BJ (cell line): ENCODE data around the gene PLS3. TPM values are rescaled to one million over a fixed set of nuclear protein-coding genes. Genes with fewer than 3 reads are reported as not detected.

Experiments used
- CTCF ChIA-PET: fragments of 350-600 bp; formaldehyde crosslinking; extraction: SDS; loops from one replicate; lab custom pipeline; 2021; ENCODE audit warnings: antibody characterized with exemption, inconsistent platforms; lab: Yijun Ruan, JAX
- POLR2A ChIA-PET: fragments of 300-600 bp; sonication (Branson Sonifier 250); formaldehyde crosslinking; extraction: SDS; loops from one replicate; lab custom pipeline; 2021; ENCODE audit warnings: antibody characterized with exemption; lab: Charles Lee
- DNase-seq: peaks from one replicate; pipeline ENCODE4 v3.0.0-alpha.2; 2011; ENCODE audit warnings: low read depth
- H3K27me3 ChIP-seq: 2 replicates; pipeline ENCODE4 v1.6.0; 2011; ENCODE audit warnings: low read length; ENCODE audit not compliant: control insufficient read depth, insufficient read depth
- H3K36me3 ChIP-seq: 2 replicates; pipeline ENCODE4 v1.5.1; 2011; ENCODE audit warnings: low read length; ENCODE audit not compliant: control insufficient read depth, insufficient read depth
- H3K4me3 ChIP-seq: 2 replicates; pipeline ENCODE4 v1.5.1; 2011; ENCODE audit warnings: low read depth, mild to moderate bottlenecking, control low read depth, low read length
- CTCF ChIP-seq: IDR thresholded peaks from 2 replicates; pipeline ENCODE4 v1.5.1; 2011; ENCODE audit warnings: low read depth, mild to moderate bottlenecking, control low read depth, inconsistent platforms, low read length, moderate library complexity; ENCODE audit not compliant: insufficient read depth
- polyA plus RNA-seq: library from polyadenylated mRNA; depleted of rRNA; stranded (reverse); fragments of >200 nt; gene quantifications from 2 replicates; pipeline ENCODE4 v1.2.3, GENCODE V29; 2011

The PLS3 gene
- polyA plus RNA-seq, 1 experiment: 67.7 TPM

GRCh38 chrX:115560211-115560977, 580 bp upstream of the PLS3 start:
- TF ChIP-seq CTCF: no peak
- Histone ChIP-seq H3K36me3 (no peaks in the 10 kb centered on the region), H3K4me3 (peak overlapping the region; percentile 72), H3K27me3 (no peaks in the 10 kb centered on the region)
- no peak for DNase-seq
- ChIA-PET CTCF (interaction anchor here (0.7 kb wide), 1 partner anchor 62 kb away, joined by 4 read pairs; no protein-coding TSS in a partner anchor), POLR2A (no interaction called here)

- Histone ChIP-seq H3K27me3 (no peaks in the 10 kb centered on the region), H3K4me3 (peak overlapping the region; percentile 72), H3K36me3 (no peaks in the 10 kb centered on the region)
- TF ChIP-seq CTCF: 0 out of 2 replicates have a peak, but pooled peaks have one; percentile 11
- DNase-seq: no peak
- POLR2A ChIA-PET: no interaction called here
- CTCF ChIA-PET: interaction anchor here (1.0 to 1.2 kb wide), 2 partner anchors 81 to 88 kb away, joined by 3 read pairs; no protein-coding TSS in a partner anchor
These were observed 868 bp downstream of the PLS3 start for GRCh38 chrX:115561605-115562479.

GRCh38 chrX:115562480-115562847, 1.5 kb downstream of the PLS3 start:
- DNase-seq: no peak
- peak overlapping the region; percentile 72 for H3K4me3 ChIP-seq
- ChIA-PET POLR2A (no interaction called here), CTCF (interaction anchor here (1.0 to 1.2 kb wide), 2 partner anchors 80 to 87 kb away, joined by 3 read pairs; no protein-coding TSS in a partner anchor)
- no peaks in the 10 kb centered on the region for H3K27me3 ChIP-seq
- H3K36me3 ChIP-seq: no peaks in the 10 kb centered on the region
- no peak for TF ChIP-seq CTCF

GRCh38 chrX:115563633-115564162, 2.7 kb downstream of the PLS3 start:
- no peak overlapping the region for H3K4me3 ChIP-seq
- DNase-seq: no peak

More at GRCh38 chrX:115563633-115564162, 2.7 kb downstream of the PLS3 start:
- no peaks in the 10 kb centered on the region for H3K27me3 ChIP-seq
- POLR2A ChIA-PET: no interaction called here
- TF ChIP-seq CTCF: no peak
- H3K36me3 ChIP-seq: no peaks in the 10 kb centered on the region
- CTCF ChIA-PET: interaction anchor here (1.0 kb wide), 1 partner anchor 337 kb away, joined by 3 read pairs; no protein-coding TSS in a partner anchor
